ENCODE data around the gene ABCA1.
A peak's percentile ranks its signal among the peaks of the same experiment; 100 is the strongest.
"Not testable (repeated sequence)": the region's sequence is repeated elsewhere in the genome, so short reads cannot be mapped to it uniquely, and the experiment has no call there.

Gene ABCA1

GRCh38 chr9:104950838-104951237, 22.9 kb upstream of the ABCA1 start:
- DNase-seq (ENCODE audit: low spot score): no peak

DNA sequence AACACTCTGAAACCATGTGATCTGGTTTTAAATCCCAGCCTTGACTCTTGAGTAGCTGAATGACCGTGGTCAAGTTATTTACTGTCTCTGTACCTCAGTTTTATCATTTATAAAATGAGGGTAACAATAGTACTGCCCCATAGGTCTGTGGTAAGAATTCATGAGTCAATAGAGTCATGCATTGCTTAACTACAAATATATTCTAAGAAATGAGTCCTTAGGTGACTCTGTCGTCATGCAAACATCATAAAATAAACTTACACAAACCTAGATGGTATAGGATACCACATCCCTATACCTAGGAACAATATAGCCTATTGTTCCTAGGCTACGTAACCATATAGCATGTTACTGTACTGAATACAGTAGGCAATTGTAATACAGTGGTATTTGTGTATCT, 20.3 kb upstream of the ABCA1 start:
- no peak for DNase-seq (ENCODE audit: low spot score)

- no peak for DNase-seq (ENCODE audit: low spot score)
Observed at GRCh38 chr9:104944871-104945270, 16.9 kb upstream of the ABCA1 start.

- no peak for DNase-seq (ENCODE audit: low spot score)
Observed at GRCh38 chr9:104944356-104944755, 16.4 kb upstream of the ABCA1 start.

- DNase-seq (ENCODE audit: low spot score): no peak
Observed at GRCh38 chr9:104941597-104941996, 13.6 kb upstream of the ABCA1 start.

DNA sequence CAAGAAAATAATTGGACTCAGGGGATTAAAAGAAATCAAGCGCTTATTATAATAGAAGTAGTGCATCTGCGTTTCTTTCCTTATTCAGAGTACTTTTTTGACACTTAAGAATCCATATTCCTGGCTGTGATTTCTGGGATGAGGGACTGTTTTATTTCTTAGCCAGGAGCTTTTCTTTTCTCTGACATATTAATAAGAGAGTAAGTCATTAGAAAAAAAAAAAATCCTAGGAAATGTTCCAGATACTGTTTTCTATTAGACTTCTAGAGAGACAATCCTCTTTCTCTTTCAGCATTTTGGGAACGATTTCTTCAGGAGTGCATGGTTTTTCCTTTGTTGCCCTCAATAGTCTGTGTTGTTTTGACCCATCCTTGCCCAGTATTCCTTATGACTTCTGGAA, 8.3 kb upstream of the ABCA1 start:
- no peak for DNase-seq (ENCODE audit: low spot score)

DNA sequence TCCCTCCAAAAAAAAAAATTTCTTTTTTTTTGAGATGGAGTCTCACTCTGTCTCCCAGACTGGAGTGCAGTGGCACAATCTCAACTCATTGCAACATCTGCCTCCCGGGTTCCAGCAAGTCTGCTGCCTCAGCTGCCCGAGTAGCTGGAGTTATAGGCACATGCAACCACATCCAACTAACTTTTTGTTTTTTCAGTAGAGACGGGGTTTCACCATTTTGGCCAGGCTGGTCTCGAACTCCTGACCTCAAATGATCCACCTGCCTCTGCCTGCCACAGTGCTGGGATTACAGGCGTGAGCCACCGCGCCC, 7.5 kb upstream of the ABCA1 start:
- DNase-seq (ENCODE audit: low spot score): not testable (repeated sequence)

GRCh38 chr9:104934691-104935500, 6.9 kb upstream of the ABCA1 start:
- DNase-seq (ENCODE audit: low spot score): no peak

DNA sequence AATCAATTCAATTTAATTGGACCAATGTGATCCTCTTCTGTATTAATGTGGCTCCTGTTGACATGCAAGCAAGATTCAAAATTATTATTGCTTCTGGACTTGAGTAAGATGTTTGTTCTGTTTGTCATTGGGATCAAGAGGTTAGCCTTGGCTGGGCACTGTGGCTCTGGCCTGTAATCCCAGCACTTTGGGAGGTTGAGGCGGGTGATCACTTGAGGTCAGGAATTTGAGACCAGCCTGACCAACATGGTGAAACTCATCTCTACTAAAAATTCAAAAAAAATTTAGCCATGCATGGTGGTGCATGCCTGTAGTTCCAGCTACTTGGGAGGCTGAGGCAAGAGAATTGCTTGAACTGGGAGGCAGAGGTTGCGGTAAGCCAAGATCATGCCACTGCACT, 5.1 kb upstream of the ABCA1 start:
- DNase-seq (ENCODE audit: low spot score): not testable (repeated sequence)

DNA sequence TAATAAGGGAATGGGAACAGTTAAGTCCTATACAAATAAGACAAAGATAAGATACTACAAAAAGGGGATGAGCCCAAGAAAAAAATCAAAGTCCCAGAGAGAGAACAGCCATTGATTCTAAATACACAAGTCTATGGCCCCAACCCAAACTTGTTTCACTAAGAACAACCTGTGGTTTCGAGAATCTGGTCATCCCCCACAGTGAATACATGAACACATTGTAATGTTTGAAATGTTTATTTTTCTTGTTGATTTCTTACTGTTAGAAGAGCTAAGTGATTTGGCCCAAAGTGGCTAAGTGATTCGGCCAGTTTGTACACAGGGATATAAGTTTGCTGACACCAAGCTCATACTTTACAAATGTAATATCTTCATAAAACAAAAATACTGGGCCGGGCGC, 3.3 kb upstream of the ABCA1 start:
- no peak for DNase-seq (ENCODE audit: low spot score)

GRCh38 chr9:104927216-104927911, 591 bp downstream of the ABCA1 start:
- peak; percentile 58 for DNase-seq (ENCODE audit: low spot score)

GRCh38 chr9:104923740-104924139, 4.2 kb downstream of the ABCA1 start:
- DNase-seq (ENCODE audit: low spot score): no peak

GRCh38 chr9:104923289-104923688, 4.7 kb downstream of the ABCA1 start:
- no peak for DNase-seq (ENCODE audit: low spot score)

GRCh38 chr9:104922748-104923147, 5.2 kb downstream of the ABCA1 start:
- DNase-seq (ENCODE audit: low spot score): not testable (repeated sequence)

GRCh38 chr9:104921067-104921741, 6.8 kb downstream of the ABCA1 start:
- no peak for DNase-seq (ENCODE audit: low spot score)

GRCh38 chr9:104915753-104916152, 12.2 kb downstream of the ABCA1 start:
- DNase-seq (ENCODE audit: low spot score): peak; percentile 78

DNA sequence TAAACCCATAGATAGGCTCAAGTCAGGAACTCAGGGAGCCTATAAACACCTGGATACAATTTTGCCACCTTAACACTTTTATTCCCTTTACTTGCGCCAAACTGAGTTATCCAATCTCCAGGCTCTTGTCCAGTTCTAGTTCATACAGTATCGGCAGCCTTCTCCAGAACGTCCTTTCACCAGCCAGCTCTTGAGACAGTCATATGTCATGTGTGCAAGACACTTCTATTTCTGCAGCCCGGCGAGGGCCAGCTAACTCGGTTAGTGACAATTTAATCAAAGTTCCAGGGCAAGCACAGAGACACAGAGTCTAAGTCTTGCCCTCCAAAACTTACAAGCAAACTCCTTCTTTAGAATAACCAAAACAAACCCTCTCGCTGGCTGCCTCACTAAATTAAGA, 12.9 kb downstream of the ABCA1 start:
- DNase-seq (ENCODE audit: low spot score): no peak

GRCh38 chr9:104914466-104914865, 13.5 kb downstream of the ABCA1 start:
- DNase-seq (ENCODE audit: low spot score): no peak

DNA sequence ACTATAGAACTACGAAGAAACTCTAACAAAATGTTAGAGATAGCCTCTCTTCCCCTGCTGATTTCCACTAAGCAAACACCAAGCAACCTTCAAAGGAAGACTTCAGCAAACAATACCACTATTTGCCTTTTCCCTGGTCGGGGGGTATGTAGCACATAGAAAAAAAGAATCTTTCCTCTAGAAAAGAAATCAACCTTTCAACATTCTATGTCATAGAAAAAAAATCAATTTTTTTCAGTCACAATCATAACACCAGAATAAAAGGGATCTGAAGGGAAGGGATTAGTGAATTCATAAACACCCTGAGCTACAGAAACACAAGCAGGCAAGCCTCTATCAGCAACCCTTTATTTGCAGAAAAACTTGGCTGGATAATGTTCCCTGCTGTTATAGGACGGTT, 15.3 kb downstream of the ABCA1 start:
- no peak for DNase-seq (ENCODE audit: low spot score)

- DNase-seq (ENCODE audit: low spot score): no peak
Observed at GRCh38 chr9:104911032-104911607, 16.8 kb downstream of the ABCA1 start.

GRCh38 chr9:104907278-104907951, 20.5 kb downstream of the ABCA1 start:
- DNase-seq (ENCODE audit: low spot score): no peak
